ENCODE data around the gene GPX4.

The GPX4 gene

DNA sequence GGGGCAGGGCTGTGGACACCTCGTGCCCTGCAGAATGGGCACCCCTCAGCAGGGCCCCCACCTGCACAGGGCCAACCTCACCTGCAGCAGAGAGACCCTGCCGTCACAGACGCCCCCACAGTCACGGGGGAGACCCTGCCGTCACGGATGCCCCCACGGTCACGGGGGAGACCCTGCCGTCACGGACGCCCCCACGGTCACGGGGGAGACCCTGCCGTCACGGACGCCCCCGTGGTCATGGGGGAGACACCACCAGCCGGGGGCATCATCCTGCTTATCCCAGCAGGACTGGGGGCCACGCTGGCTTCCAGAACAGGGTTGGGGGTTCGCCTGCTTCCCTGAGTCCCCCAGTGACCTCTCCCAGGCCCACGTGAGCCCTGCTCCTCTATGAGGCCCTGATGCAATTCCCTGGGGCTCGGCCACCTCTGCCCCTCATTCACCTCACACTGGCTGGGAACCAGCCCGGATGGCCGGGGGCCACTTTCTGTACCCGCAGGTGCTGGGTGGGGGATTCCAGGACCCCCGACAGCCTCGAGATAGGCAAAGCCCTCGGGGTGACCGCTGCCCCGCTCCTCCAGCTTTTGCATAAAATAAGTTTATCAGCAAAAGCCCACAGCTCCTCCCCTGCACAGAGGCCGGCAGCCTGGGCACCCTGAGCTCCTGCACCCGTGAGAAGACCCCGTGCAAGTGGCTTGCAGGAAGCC, 46.7 kb downstream of the GPX4 start:
- no peak for DNase-seq (ENCODE audit: low spot score)

DNA sequence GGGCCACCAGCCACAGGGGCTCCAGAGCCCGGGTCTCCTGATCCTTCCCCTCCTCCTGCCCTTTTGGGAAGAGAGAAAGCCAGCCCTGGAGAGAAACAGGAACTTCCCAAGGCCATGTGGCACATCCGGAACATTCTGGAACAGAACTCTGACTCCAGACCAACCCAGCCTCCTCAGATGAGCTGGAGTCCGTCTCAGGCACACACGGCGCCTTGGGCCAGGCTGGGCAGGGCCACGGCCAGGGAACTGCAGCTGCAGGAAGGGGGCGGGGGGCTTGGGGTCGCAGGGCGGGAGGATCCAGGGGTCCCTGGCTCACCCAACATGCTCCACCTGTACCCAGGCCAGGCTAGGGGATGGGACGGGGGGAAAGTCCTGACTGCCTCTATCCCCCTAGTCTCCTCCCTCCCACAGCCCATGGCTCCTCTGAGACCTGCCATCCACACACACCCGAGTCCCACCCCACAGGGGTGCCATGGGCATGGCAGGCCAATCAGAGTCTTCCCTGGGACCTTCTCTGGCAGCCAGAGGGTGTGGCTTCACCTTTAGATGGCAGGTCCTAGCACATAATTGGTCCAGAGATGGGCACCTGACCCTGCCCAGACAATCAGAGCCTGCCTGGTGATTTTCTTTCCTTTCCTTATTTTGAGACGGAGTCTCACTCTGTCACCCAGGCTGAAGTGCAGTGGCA, 47.4 kb downstream of the GPX4 start:
- DNase-seq (ENCODE audit: low spot score) = no peak

DNA sequence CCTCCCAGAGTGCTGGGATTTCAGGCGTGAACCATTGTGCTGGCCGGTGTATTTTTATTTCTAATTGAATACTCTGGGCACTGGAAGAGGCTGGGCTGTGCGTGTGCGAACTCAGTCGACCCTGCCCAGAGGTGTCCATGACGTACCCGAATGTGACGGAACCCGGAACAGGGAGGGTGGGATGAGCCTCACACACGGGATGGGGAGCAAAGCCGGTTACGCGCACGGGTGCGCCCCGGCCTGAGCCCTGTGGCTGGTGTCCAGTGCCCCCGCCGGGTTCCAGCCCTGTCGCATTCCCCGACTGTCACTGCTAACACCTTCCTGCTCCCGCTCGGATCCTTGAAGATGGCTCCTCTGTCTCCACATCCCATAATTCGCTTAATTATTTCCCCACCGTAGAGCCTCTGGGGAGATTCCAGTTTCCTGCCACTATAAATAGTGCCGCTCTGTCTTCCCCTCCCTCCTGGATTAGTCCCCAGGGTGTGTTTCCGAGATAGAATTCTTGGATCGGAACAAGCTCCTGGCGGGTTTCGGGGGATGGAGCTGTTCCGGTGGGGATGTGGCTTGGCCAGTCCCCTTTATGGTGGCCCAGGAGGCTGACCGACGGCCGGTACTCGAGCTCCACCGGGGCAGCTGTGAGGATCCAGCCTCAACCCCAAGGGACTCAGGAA, 48.3 kb downstream of the GPX4 start:
- DNase-seq (ENCODE audit: low spot score) = no peak

DNA sequence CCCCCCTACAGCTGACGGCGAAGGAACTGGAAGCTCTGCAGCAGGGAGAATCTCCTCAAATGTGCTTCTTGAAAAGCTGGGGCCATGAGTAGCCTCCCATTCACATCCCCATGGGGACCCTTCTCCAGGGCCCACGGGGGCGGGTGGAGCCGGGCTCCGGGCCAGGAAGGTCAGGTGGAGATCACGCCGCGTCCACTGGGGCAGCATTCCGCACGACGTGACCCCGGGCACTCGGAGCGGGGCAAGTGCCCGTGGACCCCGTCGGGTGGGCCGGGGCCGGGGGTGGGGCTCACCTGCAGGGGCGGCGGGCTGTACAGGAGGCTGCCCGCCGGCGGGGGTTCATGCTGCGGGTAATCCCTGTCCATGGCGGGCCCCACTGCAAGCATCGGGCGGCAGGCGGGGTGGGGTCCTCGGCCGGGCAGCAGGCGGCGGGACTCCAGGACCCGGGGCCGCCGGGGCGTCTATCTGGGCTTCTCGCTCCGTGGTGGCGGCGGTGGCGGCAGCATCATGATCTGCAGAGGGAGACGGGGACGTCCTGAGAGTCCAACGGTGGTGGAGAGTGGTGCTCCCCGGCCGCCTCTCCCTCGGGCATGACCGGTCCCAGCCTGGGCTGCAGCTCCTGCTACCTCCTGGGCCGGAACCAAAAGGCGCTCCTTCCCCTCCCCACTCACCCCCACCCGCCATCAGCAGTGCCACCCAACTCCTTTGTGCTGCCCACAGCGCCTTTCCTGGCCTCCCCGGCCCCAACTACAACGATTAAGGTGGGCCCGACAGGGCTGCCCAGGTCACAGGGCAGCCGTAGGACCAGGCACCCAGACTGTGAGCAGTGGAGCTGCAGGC, 50.3 kb downstream of the GPX4 start:
- DNase-seq (ENCODE audit: low spot score) = no peak

DNA sequence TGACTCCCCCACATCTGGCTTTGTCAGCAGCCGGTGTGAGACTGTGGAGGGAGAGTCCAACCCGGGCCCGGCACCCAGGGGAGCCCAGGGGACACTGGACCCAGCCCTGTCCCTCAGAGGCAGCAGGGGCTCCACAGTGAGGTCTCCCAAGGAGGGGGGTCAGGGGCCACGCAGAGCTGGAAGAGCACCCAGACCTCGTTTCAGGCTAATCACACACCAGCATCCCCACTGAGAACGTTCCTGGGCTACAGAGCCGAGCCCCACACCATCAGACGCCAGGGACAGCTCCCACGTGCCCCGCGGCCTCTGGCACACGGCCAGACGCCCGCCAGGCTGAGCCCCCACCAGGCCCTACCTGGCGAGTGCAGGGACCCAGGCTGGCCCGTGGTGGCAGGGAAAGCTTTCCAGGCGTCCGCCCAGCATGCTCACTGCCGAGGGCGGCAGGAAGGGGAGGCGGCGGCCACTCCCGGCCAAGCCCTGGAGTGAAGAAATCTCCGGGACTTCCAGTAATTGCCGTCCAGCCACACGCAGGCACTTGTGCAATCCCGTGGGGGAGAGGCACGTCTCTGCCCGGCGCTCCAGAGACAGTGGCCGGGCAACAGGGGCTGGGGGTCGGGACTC, 51.0 kb downstream of the GPX4 start:
- no peak for DNase-seq (ENCODE audit: low spot score)

DNA sequence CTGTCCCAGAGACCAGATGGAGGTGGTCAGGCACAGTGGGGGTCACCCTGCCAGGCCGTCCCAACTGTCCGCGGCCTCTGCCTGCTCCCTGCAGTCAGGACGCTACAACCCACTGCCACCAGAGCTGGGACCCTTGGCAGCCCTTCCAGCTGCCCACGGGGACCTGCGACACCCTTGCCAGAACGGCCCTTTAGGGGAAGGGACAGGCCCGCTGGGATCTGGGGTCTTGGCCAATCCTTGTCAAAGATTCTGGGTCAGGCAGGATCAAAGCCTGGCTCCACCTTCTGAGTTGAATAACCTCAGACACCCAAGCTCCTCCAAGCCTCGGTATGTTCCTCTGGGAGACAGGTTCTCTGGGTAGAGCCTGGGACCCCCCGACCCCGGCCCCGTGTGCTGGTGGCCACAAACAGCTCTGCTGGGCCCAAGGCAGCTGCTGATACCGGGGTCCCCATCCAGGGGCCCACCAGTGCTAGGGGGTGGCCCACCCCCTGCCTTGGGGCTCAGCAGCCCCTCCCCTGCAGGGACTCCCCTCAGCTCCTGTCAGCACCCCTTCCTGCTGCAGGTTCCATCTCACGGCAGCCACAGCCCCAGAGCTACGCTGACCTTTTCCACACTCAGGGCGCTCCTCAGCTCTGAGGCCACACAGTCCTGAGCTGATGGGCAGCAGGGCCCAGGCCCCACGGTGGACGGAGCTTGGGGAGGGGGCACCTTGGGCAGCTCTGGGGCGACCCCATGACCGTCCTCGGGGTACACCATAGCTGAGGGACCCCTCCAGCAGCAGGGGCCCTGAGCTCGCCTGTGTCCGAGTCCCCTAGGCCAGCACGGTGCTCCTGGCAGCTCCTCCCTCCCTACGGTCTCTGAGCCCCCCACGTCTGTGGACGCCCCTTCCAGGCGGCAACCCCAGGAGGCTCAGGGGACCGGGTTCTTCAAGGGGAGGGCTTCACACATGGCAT, 51.8 kb downstream of the GPX4 start:
- no peak for DNase-seq (ENCODE audit: low spot score)

Data from globus pallidus (tissue), 1 donor.